Calu3 (cell line): ENCODE data around the gene ZNF750. TPM values are rescaled to one million over a fixed set of nuclear protein-coding genes. Genes with fewer than 3 reads are reported as not detected.
"Not testable (repeated sequence)": the region's sequence is repeated elsewhere in the genome, so short reads cannot be mapped to it uniquely, and the experiment has no call there.

Experiments used
- BruUV-seq: library from RNA; stranded (reverse); fragments of 400-500 nt; replicated peaks from 2 replicates; lab custom pipeline; 2021; lab: Mats Ljungman, UMichigan
- CTCF ChIA-PET: fragments of 300-600 bp; sonication (Branson Sonifier 250); formaldehyde crosslinking; loops from one replicate; lab custom pipeline; 2022; ENCODE audit warnings: antibody characterized with exemption; lab: Charles Lee
- DNase-seq: peaks from one replicate; pipeline ENCODE4 v3.0.0; 2022
- H3K27ac Mint-ChIP-seq: one replicate; pipeline ENCODE4 v1.8.0; 2022; ENCODE audit warnings: mixed read lengths; ENCODE audit not compliant: unreplicated experiment
- H3K27me3 Mint-ChIP-seq: one replicate; pipeline ENCODE4 v1.8.0; 2022; ENCODE audit warnings: mixed read lengths; ENCODE audit not compliant: unreplicated experiment
- H3K36me3 Mint-ChIP-seq: one replicate; pipeline ENCODE4 v1.8.0; 2022; ENCODE audit warnings: mild to moderate bottlenecking, moderate library complexity, mixed read lengths; ENCODE audit not compliant: insufficient read depth, unreplicated experiment
- H3K4me1 Mint-ChIP-seq: one replicate; pipeline ENCODE4 v1.8.0; 2022; ENCODE audit warnings: mild to moderate bottlenecking, low read depth, mixed read lengths; ENCODE audit not compliant: unreplicated experiment
- H3K4me3 Mint-ChIP-seq: one replicate; pipeline ENCODE4 v1.8.0; 2022; ENCODE audit warnings: mild to moderate bottlenecking, low read depth, moderate library complexity, mixed read lengths; ENCODE audit not compliant: unreplicated experiment
- H3K9me3 Mint-ChIP-seq: one replicate; pipeline ENCODE4 v1.8.0; 2022; ENCODE audit warnings: low read depth, mixed read lengths; ENCODE audit not compliant: unreplicated experiment
- CTCF ChIP-seq: fragments of 200-600 bp; IDR thresholded peaks from one replicate; pipeline ENCODE4 v1.8.0; 2022; ENCODE audit warnings: antibody characterized with exemption; ENCODE audit not compliant: unreplicated experiment
- intact Hi-C: fragments of 100-400 bp; cut with micrococcal nuclease; formaldehyde crosslinking; loops from one replicate; pipeline ENCODE4 v1.10.0; 2022; ENCODE audit not compliant: unreplicated experiment
- total RNA-seq: library from RNA; stranded (reverse); gene quantifications from 2 replicates; pipeline ENCODE4 v1.2.3, GENCODE V29; 2022

Gene ZNF750
- total RNA-seq, 1 experiment from 2014 or later: not detected

GRCh38 chr17:82787081-82787848 lies 52.6 kb downstream of the ZNF750 start:
- Mint-ChIP-seq H3K27me3 (no peaks in the 10 kb centered on the region), H3K4me1 (peaks cover 7% of the 10 kb centered on the region), H3K4me3 (no peak overlapping the region), H3K27ac (no peak overlapping the region), H3K9me3 (no peaks in the 10 kb centered on the region), H3K36me3 (peaks cover 9% of the 10 kb centered on the region)
- no TSS peak for BruUV-seq
- intact Hi-C loops: no loop called here
- DNase-seq: no peak
- TF ChIP-seq CTCF: no peak
- CTCF ChIA-PET: no interaction called here

GRCh38 chr17:82786427-82786826 lies 53.4 kb downstream of the ZNF750 start:
- DNase-seq: no peak
- Mint-ChIP-seq H3K27ac (no peak overlapping the region), H3K4me1 (peaks cover 13% of the 10 kb centered on the region), H3K4me3 (no peak overlapping the region), H3K27me3 (no peaks in the 10 kb centered on the region), H3K9me3 (no peaks in the 10 kb centered on the region), H3K36me3 (peaks cover 9% of the 10 kb centered on the region)
- intact Hi-C loops: no loop called here
- BruUV-seq: no TSS peak
- no peak for TF ChIP-seq CTCF
- CTCF ChIA-PET: no interaction called here

- BruUV-seq, H3K4me3 Mint-ChIP-seq, H3K36me3 Mint-ChIP-seq, intact Hi-C loops, H3K27me3 Mint-ChIP-seq, H3K9me3 Mint-ChIP-seq, H3K27ac Mint-ChIP-seq, H3K4me1 Mint-ChIP-seq, DNase-seq, CTCF ChIA-PET: not testable (repeated sequence)
Observed at GRCh38 chr17:82785581-82785980, 54.2 kb downstream of the ZNF750 start.

- no peak for TF ChIP-seq CTCF
- Mint-ChIP-seq H3K9me3 (no peaks in the 10 kb centered on the region), H3K27me3 (no peaks in the 10 kb centered on the region), H3K4me1 (peaks cover 6% of the 10 kb centered on the region), H3K36me3 (peaks cover 9% of the 10 kb centered on the region), H3K27ac (no peak overlapping the region), H3K4me3 (no peak overlapping the region)
- no peak for DNase-seq
- CTCF ChIA-PET: no interaction called here
- intact Hi-C loops: loop anchor here (5.0 kb wide), 1 partner anchor 129 kb away; no protein-coding TSS in a partner anchor
- no TSS peak for BruUV-seq
Observed at GRCh38 chr17:82783498-82783897, 56.3 kb downstream of the ZNF750 start.

- Mint-ChIP-seq H3K4me1 (peaks cover 6% of the 10 kb centered on the region), H3K9me3 (no peaks in the 10 kb centered on the region)
Observed at GRCh38 chr17:82782657-82783207, 57.1 kb downstream of the ZNF750 start.

More at GRCh38 chr17:82782657-82783207, 57.1 kb downstream of the ZNF750 start:
- TF ChIP-seq CTCF: no peak
- no TSS peak for BruUV-seq
- DNase-seq: no peak
- Mint-ChIP-seq H3K27me3 (no peaks in the 10 kb centered on the region), H3K4me3 (no peak overlapping the region), H3K36me3 (peaks cover 6% of the 10 kb centered on the region), H3K27ac (no peak overlapping the region)
- intact Hi-C loops: loop anchor here (5.0 kb wide), 1 partner anchor 130 kb away; no protein-coding TSS in a partner anchor
- CTCF ChIA-PET: no interaction called here
